Measurements from ENCODE around the gene B4GALT1.

The B4GALT1 gene, protein sequence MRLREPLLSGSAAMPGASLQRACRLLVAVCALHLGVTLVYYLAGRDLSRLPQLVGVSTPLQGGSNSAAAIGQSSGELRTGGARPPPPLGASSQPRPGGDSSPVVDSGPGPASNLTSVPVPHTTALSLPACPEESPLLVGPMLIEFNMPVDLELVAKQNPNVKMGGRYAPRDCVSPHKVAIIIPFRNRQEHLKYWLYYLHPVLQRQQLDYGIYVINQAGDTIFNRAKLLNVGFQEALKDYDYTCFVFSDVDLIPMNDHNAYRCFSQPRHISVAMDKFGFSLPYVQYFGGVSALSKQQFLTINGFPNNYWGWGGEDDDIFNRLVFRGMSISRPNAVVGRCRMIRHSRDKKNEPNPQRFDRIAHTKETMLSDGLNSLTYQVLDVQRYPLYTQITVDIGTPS

GRCh38 chr9:33167084-33167971, at the start of gene B4GALT1:
B4GALT1 (minus strand) TSS chr9:33167336; CDS start chr9:33167169, 167 bp downstream.
- peak within 1 kb of the TSS; percentile 83 for H3K4me3 ChIP-seq (ENCODE audit: low read depth, low read length)
- TF ChIP-seq CTCF (IDR thresholded peaks at IDR 0.05; ENCODE audit: borderline replicate concordance, insufficient read depth, low read depth, low read length) = no peak

GRCh38 chr9:33211695-33212393, 44.7 kb upstream of the B4GALT1 start:
- H3K4me3 ChIP-seq (ENCODE audit: low read depth, low read length) = no peak overlapping the region
- no peak for TF ChIP-seq CTCF (IDR thresholded peaks at IDR 0.05; ENCODE audit: borderline replicate concordance, insufficient read depth, low read depth, low read length)

- H3K4me3 ChIP-seq (ENCODE audit: low read depth, low read length) = no peak overlapping the region
Observed at GRCh38 chr9:33210006-33210715, 43.0 kb upstream of the B4GALT1 start.

GRCh38 chr9:33209394-33209793, 42.3 kb upstream of the B4GALT1 start:
- no peak for TF ChIP-seq CTCF (IDR thresholded peaks at IDR 0.05; ENCODE audit: borderline replicate concordance, insufficient read depth, low read depth, low read length)
- no peak overlapping the region for H3K4me3 ChIP-seq (ENCODE audit: low read depth, low read length)

More at GRCh38 chr9:33210006-33210715, 43.0 kb upstream of the B4GALT1 start:
- no peak for TF ChIP-seq CTCF (IDR thresholded peaks at IDR 0.05; ENCODE audit: borderline replicate concordance, insufficient read depth, low read depth, low read length)

DNA sequence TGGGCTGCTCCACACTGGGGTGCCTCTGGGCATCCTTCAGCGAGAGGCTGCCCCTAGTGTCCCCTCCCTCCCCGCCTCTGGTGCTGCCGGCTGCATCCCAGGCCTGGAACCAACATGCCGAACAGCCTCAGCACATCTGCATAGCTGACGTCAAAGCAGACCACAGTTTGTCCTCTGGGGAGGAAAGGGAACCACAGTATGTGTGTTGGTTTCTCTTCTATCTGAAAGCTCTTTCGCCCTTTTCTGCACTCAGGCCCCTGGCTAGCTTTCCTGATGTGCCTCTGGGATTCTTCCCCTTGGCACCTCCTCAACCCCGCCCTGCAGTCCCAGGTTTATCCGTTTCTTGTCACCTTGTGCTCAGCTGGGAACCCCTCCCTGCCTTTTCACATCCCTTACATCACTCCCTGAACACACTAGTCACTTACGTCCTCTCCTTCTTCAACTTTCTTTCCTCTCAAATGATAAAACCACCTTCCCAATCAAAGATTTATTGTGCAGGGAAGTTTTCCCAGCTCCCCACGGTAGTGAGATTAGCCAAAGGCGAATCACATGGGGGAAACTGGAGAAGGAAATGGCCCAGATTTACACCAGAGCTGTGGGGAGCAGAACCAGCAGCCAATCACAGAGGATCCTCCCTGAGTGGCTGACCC, 35.5 kb upstream of the B4GALT1 start:
- no peak for TF ChIP-seq CTCF (IDR thresholded peaks at IDR 0.05; ENCODE audit: borderline replicate concordance, insufficient read depth, low read depth, low read length)
- H3K4me3 ChIP-seq (ENCODE audit: low read depth, low read length) = peak overlapping the region; percentile 19

- H3K4me3 ChIP-seq (ENCODE audit: low read depth, low read length) = peak overlapping the region; percentile 15
- TF ChIP-seq CTCF (IDR thresholded peaks at IDR 0.05; ENCODE audit: borderline replicate concordance, insufficient read depth, low read depth, low read length) = no peak
Observed at GRCh38 chr9:33202018-33202417, 34.9 kb upstream of the B4GALT1 start.

Data from GM12875 (cell line).